CD4-positive, alpha-beta T cell treated with Interleukin-15 for 4 hours (primary cell): Measurements from ENCODE around the gene ERC1.
A peak's percentile ranks its signal among the peaks of the same experiment; 100 is the strongest.

Experiments
- DNase-seq: peaks from one replicate; pipeline ENCODE4 v3.0.0-alpha.2; 2020; ENCODE audit warnings: low spot score

ERC1 gene

GRCh38 chr12:1398673-1399072, 407.6 kb downstream of the ERC1 start:
- DNase-seq = no peak

DNA sequence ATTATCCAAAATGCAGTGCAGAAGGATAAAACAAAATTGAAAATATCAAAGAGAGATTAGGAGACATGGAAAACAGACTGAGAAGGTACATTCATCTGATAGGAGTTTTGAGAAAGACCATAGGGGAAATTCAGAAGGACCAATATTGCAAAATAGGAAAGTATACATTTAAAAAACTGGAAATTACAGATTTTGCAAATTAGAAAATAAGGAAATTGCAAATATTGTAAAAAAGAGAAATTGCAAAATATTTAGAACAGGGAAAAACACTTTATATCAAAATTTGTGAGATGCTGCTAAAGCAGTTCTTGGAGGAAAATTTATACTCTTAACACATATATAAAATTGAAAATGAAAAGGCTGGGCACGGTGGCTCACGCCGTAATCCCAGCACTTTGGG, 410.9 kb downstream of the ERC1 start:
- DNase-seq = no peak

DNA sequence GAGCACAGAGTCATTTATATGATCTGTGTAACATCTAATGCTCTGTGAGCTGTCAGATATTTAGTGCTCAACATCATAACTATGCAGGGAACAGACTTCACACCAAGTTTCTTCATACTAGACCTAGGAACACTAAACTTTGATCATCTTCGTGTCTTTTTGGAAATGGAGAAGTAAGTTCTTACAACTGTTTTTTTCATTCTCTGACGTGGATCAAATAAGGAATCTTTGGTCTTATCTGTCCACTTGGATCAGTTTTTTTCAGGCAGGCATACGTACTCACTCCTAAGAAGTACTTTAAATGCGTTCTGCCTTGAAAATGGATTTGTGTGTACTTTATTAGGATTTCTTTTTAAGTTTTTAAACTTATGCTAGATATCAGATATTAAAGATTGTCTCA, 412.4 kb downstream of the ERC1 start:
- no peak for DNase-seq

- DNase-seq = no peak
Observed at GRCh38 chr12:1405619-1406018, 414.6 kb downstream of the ERC1 start.

DNA sequence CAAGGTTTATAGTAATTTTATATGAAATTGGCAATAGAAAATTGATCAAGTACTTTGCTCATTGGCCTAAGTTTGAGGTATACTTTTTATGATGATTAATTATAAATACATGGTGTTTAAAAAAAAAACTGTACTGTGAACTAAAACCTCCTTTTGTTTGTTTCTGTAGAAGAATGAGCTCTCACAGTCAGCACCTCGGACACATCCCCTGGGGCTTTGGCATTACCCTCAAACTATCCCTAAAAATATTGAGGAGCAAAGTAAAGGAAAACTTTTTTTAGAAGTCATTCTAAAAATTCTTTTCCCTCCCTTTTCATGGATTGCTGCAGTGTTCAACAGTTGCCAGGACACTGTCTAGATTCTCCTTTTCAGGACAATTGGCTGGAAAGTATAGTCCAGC, 419.8 kb downstream of the ERC1 start:
- DNase-seq = no peak

DNA sequence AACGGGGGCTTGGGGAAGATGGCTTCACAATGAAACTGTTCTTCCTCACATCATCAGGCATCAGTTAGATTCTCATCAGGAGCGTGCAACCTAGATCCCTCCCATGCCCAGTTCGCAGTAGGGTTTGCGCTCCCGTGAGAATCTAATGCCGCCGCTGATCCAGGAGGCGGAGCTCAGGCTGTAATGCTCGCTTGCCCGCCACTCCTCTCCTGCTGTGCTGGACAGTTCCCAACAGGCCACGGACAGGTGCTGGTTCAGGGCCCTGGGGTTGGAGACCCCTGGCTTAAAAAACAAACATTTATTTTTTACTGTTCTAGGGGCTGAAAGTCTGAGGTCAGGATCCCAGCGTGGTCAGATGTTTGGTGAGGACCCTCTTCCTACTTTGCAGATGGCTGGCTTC, 422.9 kb downstream of the ERC1 start:
- DNase-seq = no peak

DNA sequence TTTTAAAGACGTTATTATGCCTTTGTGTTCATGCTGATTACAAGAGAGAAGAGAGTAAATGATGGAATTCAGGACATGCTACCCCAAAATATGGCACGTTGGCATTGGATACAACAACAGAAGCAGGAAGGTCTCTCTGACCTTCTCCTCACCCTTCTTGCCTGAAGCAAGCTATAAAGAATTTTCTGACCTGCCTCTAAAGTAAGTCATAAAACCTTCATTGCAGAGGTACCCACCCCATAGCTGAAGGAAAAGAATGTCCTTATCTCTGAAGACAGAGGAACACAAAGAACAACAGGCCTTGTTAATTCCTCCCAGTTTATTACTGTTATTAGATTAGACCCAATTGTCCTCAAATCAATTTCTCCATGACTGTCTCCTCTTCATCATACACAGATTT, 427.1 kb downstream of the ERC1 start:
- no peak for DNase-seq

GRCh38 chr12:1419849-1420371, 428.9 kb downstream of the ERC1 start:
- no peak for DNase-seq

DNA sequence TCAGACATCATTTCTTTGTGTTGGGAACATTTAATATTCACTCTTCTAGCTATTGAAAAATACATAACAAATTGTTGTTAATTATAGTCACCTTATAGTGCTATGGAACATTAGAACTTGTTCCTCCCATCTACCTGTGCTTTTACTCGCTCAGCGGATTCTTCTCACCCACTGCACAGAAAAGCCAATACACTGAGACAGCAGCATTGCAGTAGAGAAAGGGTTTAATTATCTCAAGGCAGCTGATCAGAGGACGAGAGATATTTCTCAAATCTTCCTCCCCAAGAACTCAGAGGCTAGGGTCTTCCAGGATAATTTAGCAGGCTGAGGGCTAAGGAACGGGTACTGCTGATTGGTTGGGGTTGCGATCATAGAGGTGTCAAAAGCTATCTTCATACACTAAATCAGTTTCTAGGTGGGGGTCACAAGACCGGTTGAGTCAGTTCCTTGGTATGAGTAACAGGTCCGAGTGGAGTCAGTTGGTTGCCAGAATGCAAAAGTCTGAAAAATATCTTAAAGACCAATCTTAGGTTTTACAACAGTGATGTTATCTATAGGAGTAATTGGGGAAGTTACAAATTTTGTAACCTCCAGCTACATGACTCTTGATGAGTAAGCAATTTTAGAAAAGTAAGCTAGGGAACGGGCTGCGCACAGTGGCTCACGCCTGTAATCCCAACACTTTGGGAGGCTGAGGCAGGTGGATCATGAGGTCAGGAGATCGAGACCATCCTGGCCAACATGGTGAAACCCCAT, 430.2 kb downstream of the ERC1 start:
- DNase-seq = no peak

GRCh38 chr12:1422604-1423315, 431.7 kb downstream of the ERC1 start:
- peak; percentile 0 for DNase-seq

DNA sequence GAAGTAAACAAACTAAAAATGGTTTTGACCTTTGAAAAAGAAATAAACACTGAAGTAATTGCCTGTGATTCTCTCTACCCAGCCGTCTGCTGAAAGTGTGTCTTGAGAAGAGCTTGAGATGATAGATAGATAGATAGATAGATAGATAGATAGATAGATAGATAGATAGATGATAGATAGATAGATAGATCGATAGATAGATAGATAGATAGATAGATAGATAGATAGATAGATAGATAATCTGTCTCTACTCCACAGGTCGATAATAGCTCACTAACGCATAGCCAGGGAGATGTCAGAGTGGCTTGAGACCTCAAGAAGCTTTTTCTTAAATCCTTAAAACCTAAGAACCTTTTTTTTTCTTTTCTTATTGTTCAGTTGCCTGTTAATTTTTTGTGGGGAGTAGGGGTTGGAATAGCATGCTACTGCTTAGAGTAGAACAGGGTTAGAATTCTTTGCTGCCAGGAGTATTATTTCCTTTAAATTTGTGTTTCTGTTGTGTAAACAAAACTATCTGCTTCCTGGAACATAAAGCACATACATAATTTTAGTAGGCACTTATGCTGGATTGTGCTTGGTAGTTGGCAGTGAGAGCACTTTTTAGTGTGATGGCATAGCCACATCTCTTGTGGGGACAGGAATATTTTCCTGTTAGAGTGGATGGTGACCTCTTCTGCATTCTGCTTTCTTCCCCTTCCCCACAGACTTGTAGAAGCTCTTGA, 433.8 kb downstream of the ERC1 start:
- DNase-seq = no peak

DNA sequence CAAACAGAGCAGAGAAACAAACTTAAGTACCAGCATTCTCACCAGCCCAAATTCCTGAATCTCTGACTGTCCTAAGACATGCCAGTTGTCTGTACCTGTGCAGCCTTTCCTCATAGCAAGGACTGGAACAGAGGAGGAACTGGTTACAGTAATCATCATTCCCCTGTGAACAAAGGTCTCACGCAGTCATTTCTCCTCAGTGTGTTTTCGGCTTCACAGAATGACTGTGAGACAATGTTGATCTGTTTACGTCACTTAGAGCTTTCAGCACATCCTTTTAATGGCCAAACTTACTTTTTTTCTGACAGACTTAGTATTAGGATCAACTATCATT, 434.3 kb downstream of the ERC1 start:
- no peak for DNase-seq

GRCh38 chr12:1428671-1429070, 437.6 kb downstream of the ERC1 start:
- DNase-seq = no peak

- DNase-seq = no peak
Observed at GRCh38 chr12:1429980-1430379, 439.0 kb downstream of the ERC1 start.

GRCh38 chr12:1434296-1434955, 443.4 kb downstream of the ERC1 start:
- no peak for DNase-seq

DNA sequence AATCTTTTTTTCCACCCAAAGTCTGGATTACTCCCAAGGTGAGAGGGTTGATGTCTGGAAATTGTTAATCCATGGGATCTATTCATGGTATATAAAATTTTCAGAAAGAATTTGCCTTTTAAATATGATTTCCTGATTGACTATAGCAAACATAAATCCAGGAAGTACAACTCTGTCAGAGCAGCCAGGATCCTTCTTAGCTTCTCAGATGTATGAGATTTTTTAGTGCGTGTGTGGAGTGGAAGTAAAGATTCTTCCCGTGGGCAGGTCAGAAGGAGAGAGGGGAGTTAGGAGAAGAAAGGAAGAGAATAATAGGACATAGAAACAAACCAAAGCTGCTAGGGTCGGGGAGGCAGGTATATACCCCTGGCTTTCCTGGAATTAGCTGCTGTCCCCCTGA, 444.0 kb downstream of the ERC1 start:
- no peak for DNase-seq

- no peak for DNase-seq
Observed at GRCh38 chr12:1435456-1435855, 444.4 kb downstream of the ERC1 start.

DNA sequence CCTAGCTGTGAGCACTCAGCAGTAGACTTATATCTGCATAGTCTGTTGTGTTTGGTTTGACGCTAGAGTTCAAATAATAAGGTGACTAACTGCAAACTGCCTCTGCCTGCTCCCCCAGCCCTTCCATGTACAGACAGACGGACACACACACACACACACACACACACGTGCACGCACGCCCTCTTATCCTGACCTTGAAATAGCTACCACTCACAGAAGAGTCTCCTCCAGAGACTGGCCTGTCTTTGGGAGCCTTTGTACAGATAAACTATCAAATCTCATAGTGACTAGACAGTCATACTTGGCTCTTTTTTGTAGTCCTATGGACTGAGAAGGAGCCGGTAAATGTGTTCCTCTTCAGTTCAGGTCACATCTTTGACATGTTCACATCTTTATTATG, 445.0 kb downstream of the ERC1 start:
- no peak for DNase-seq

DNA sequence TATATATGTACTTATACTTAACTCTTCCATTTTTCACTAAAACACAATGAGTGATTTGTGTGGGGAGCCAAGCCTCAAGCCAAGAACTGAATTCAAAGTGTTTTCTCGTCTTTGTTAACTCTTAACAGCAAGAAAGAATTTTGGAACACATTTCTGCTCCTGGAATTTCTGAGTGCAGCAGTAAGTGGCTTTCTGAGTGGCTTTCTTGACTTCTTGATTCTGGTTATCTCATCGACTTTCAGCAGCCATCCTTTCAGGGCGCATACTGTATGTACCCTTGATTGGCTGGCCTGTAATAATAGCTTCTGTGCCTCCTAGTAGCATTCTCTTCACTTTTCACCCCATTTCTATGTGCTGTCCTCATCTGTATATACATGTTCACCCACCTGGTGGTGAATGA, 446.0 kb downstream of the ERC1 start:
- no peak for DNase-seq

- DNase-seq = no peak
Observed at GRCh38 chr12:1439201-1439600, 448.2 kb downstream of the ERC1 start.

DNA sequence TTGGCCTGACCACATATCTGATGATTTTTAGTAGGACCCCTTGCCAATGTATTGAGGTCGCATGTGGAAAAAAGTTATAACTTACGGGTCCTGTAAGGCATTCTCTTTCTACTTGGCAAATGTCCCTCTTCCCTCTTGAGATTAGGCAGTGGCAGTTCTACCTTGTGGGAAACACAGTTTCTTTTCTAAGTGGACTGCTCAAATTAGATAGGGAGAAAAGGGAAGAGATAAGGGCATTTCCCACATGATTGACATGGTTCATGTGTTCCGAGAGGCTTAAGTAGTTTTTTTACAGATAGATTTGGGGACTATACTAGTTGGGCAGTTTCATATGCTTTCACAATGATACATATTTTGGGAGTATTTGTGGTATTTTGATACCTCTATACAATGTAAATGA, 448.7 kb downstream of the ERC1 start:
- DNase-seq = no peak

- no peak for DNase-seq
Observed at GRCh38 chr12:1443421-1444141, 452.6 kb downstream of the ERC1 start.
